Measurements from ENCODE around the gene ZNF709. TPM values are rescaled to one million over a fixed set of nuclear protein-coding genes. Genes with fewer than 3 reads are reported as not detected.

ZNF709 gene
- polyA plus RNA-seq (2012; ENCODE audit: low read depth, missing spikeins), result 0.47 TPM

DNA sequence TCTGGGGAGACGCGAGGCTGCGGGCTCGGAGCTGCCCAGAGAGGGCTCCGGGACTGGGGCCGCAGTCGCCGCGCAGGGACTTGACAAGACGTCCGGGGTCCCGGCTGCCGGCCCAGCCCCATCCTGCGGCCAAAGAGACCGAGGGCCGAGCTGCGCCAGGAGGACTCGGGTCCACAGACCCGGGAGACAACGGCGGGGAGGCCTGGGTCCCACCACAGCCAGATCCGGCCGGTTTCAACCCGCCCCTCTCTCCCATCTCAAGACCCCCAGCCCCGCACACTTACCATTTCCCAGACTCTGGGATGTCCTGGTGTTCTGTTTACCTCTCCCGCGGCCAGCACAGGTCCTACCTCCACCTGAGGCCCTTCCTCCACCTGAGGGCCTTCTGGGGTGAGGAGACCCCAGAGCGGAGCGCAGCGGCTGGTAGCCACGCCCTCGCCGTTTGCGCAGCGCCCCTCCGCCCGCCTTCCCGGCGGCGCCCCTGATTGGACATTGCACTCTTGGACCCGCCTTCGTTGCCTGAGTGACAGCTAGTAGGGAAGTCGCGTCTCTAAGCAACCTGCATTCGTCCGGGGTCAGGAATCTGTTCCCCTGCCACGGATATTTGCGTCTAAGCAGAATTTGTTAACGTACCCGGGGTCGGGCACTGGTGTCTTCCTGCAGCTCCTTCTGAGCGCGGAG is at the start of gene ZNF709:
TSS of gene ZNF709 (minus strand) at position 446 of the 681 bp plus-strand sequence. CDS start at position 287, 159 bp downstream.
- peak; percentile 78 for DNase-seq (ENCODE audit: insufficient read length, low spot score)
- TF ChIP-seq POLR2A (IDR thresholded peaks at IDR 0.05; ENCODE audit: low read depth, low read length) (peak; percentile 43; the same call in 1 of the 2 replicates), TAF1 (IDR thresholded peaks at IDR 0.05; ENCODE audit: low read depth, low read length) (no peak), POU2F2 (IDR thresholded peaks at IDR 0.05; ENCODE audit: low read depth, low read length) (no peak), POLR2AphosphoS5 (IDR thresholded peaks at IDR 0.05; ENCODE audit: low read depth, low read length) (0 out of 2 replicates have a peak, but pooled peaks have one; percentile 29), PAX5 (IDR thresholded peaks at IDR 0.05; ENCODE audit: insufficient read depth, low read length, severe bottlenecking) (no peak), SPI1 (IDR thresholded peaks at IDR 0.05; ENCODE audit: low read depth, low read length) (peak; percentile 68)
- FAIRE-seq, result peak; percentile 99

GRCh38 chr19:12527034-12527836 is 42.6 kb upstream of the ZNF709 start:
- FAIRE-seq, result peak; percentile 40
- no peak for DNase-seq (ENCODE audit: insufficient read length, low spot score)
- TF ChIP-seq POU2F2 (IDR thresholded peaks at IDR 0.05; ENCODE audit: low read depth, low read length) (no peak), TAF1 (IDR thresholded peaks at IDR 0.05; ENCODE audit: low read depth, low read length) (no peak), POLR2A (IDR thresholded peaks at IDR 0.05; ENCODE audit: low read depth, low read length) (no peak), PAX5 (IDR thresholded peaks at IDR 0.05; ENCODE audit: insufficient read depth, low read length, severe bottlenecking) (no peak), POLR2AphosphoS5 (IDR thresholded peaks at IDR 0.05; ENCODE audit: low read depth, low read length) (no peak), SPI1 (IDR thresholded peaks at IDR 0.05; ENCODE audit: low read depth, low read length) (no peak)

DNA sequence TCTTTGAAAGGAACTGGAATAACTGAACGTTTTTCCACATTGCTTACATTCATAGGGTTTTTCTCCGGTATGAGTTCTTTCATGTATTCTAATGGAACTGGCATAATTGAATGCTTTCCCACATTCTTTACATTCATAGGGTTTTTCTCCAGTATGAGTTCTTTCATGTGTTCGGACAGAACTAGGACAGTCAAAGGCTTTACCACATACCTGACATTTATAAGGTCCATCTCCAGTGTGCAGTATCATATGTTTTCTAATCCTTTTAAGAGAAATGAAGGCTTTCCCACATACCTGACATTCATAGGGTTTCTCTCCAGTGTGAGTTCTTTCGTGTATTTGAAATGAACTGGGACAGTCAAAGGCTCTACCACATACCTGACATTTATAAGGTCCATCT is 41.9 kb upstream of the ZNF709 start:
- FAIRE-seq, result peak; percentile 26
- TF ChIP-seq SPI1 (IDR thresholded peaks at IDR 0.05; ENCODE audit: low read depth, low read length), result no peak
- TF ChIP-seq POLR2A (IDR thresholded peaks at IDR 0.05; ENCODE audit: low read depth, low read length), result no peak
- no peak for TF ChIP-seq POU2F2 (IDR thresholded peaks at IDR 0.05; ENCODE audit: low read depth, low read length)
- TF ChIP-seq POLR2AphosphoS5 (IDR thresholded peaks at IDR 0.05; ENCODE audit: low read depth, low read length), result no peak
- TF ChIP-seq PAX5 (IDR thresholded peaks at IDR 0.05; ENCODE audit: insufficient read depth, low read length, severe bottlenecking), result no peak
- TF ChIP-seq TAF1 (IDR thresholded peaks at IDR 0.05; ENCODE audit: low read depth, low read length), result no peak
- DNase-seq (ENCODE audit: insufficient read length, low spot score), result no peak

- no peak for FAIRE-seq
- no peak for DNase-seq (ENCODE audit: insufficient read length, low spot score)
Measured at GRCh38 chr19:12521996-12522395, 37.4 kb upstream of the ZNF709 start.

GRCh38 chr19:12513531-12514061 is 29.0 kb upstream of the ZNF709 start:
- TF ChIP-seq POU2F2 (IDR thresholded peaks at IDR 0.05; ENCODE audit: low read depth, low read length) (no peak), PAX5 (IDR thresholded peaks at IDR 0.05; ENCODE audit: insufficient read depth, low read length, severe bottlenecking) (no peak), TAF1 (IDR thresholded peaks at IDR 0.05; ENCODE audit: low read depth, low read length) (no peak), POLR2AphosphoS5 (IDR thresholded peaks at IDR 0.05; ENCODE audit: low read depth, low read length) (no peak), POLR2A (IDR thresholded peaks at IDR 0.05; ENCODE audit: low read depth, low read length) (no peak)
- FAIRE-seq (no peak), DNase-seq (ENCODE audit: insufficient read length, low spot score) (no peak)

More at GRCh38 chr19:12521996-12522395, 37.4 kb upstream of the ZNF709 start:
- TF ChIP-seq PAX5 (IDR thresholded peaks at IDR 0.05; ENCODE audit: insufficient read depth, low read length, severe bottlenecking) (no peak), TAF1 (IDR thresholded peaks at IDR 0.05; ENCODE audit: low read depth, low read length) (no peak), POU2F2 (IDR thresholded peaks at IDR 0.05; ENCODE audit: low read depth, low read length) (no peak), POLR2AphosphoS5 (IDR thresholded peaks at IDR 0.05; ENCODE audit: low read depth, low read length) (no peak), SPI1 (IDR thresholded peaks at IDR 0.05; ENCODE audit: low read depth, low read length) (no peak), POLR2A (IDR thresholded peaks at IDR 0.05; ENCODE audit: low read depth, low read length) (no peak)

GRCh38 chr19:12497032-12497431 is 12.4 kb upstream of the ZNF709 start:
- no peak for TF ChIP-seq SPI1 (IDR thresholded peaks at IDR 0.05; ENCODE audit: low read depth, low read length)
- no peak for TF ChIP-seq POLR2AphosphoS5 (IDR thresholded peaks at IDR 0.05; ENCODE audit: low read depth, low read length)
- no peak for TF ChIP-seq PAX5 (IDR thresholded peaks at IDR 0.05; ENCODE audit: insufficient read depth, low read length, severe bottlenecking)
- no peak for TF ChIP-seq POLR2A (IDR thresholded peaks at IDR 0.05; ENCODE audit: low read depth, low read length)
- no peak for TF ChIP-seq POU2F2 (IDR thresholded peaks at IDR 0.05; ENCODE audit: low read depth, low read length)
- TF ChIP-seq TAF1 (IDR thresholded peaks at IDR 0.05; ENCODE audit: low read depth, low read length), result no peak
- no peak for FAIRE-seq
- no peak for DNase-seq (ENCODE audit: insufficient read length, low spot score)

DNA sequence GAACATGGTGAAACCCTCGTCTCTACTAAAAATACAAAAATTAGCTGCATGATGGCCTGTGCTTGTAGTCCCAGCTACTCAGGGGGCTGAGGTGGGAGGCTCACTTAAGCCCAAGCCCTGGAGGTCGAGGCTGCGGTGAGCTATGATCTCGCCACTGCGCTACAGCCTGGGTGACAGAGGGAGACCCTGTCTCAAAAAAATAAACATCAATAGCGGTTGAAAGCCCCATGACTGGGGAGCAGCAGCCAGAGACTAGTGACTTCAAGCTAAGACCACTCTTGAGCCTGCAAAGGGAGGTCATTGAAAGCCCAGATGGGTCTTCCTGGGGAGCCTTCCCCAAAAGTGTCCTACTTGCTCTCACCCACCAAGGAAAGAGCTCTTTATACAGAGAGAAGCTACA is 11.9 kb upstream of the ZNF709 start:
- FAIRE-seq, result no peak
- TF ChIP-seq POU2F2 (IDR thresholded peaks at IDR 0.05; ENCODE audit: low read depth, low read length), result no peak
- no peak for TF ChIP-seq SPI1 (IDR thresholded peaks at IDR 0.05; ENCODE audit: low read depth, low read length)
- TF ChIP-seq POLR2A (IDR thresholded peaks at IDR 0.05; ENCODE audit: low read depth, low read length), result no peak
- DNase-seq (ENCODE audit: insufficient read length, low spot score), result no peak

DNA sequence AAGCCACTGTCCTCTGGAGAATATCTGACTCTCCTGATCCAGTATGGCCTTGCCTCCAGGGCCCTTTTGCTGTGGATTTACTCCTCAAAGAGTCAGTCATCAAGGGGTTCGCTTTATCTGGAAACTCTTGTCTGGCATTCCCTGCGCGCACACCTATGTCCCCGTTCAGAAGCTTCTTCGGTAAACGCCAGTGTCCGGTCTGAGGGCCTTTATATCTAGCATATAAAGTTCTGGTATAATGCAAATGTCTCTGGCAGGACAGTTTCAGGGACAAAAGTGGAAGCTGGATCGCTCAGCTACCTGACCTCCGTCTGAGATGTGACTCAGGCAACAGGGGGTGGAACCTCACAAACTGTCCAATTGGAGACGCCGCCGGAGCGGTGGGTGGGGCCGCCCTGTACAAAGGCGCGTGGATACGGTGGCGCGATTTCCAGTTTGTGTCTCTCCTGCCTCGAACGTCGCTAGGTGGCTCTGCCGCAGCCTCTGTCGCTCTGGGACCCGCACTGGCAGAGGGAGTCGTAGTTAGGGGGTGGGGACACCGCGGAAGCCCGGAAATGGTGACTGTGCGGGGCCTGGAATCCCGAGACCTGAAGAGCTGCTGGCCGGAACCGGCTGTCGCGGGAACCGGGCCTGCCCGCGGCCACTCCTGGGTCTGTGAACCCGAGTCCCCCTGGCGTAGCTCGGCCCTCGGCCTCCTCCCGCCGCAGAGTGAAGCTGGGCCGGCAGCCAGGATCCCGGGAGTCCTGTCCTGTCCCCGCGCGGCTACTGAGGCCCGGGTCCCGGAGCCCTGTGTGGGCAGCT is 10.6 kb upstream of the ZNF709 start:
- DNase-seq (ENCODE audit: insufficient read length, low spot score), result peak; percentile 79
- TF ChIP-seq SPI1 (IDR thresholded peaks at IDR 0.05; ENCODE audit: low read depth, low read length) (no peak), PAX5 (IDR thresholded peaks at IDR 0.05; ENCODE audit: insufficient read depth, low read length, severe bottlenecking) (no peak), TAF1 (IDR thresholded peaks at IDR 0.05; ENCODE audit: low read depth, low read length) (peak; percentile 36; the same call in 1 of the 2 replicates), POLR2A (IDR thresholded peaks at IDR 0.05; ENCODE audit: low read depth, low read length) (peak; percentile 62; the same call in 1 of the 2 replicates), POLR2AphosphoS5 (IDR thresholded peaks at IDR 0.05; ENCODE audit: low read depth, low read length) (peak; percentile 66), POU2F2 (IDR thresholded peaks at IDR 0.05; ENCODE audit: low read depth, low read length) (no peak)
- peak; percentile 98 for FAIRE-seq
